ENCODE data around the gene HYOU1.
A peak's percentile ranks its signal among the peaks of the same experiment; 100 is the strongest.
"Not testable (repeated sequence)": the region's sequence is repeated elsewhere in the genome, so short reads cannot be mapped to it uniquely, and the experiment has no call there.

HYOU1 gene, protein sequence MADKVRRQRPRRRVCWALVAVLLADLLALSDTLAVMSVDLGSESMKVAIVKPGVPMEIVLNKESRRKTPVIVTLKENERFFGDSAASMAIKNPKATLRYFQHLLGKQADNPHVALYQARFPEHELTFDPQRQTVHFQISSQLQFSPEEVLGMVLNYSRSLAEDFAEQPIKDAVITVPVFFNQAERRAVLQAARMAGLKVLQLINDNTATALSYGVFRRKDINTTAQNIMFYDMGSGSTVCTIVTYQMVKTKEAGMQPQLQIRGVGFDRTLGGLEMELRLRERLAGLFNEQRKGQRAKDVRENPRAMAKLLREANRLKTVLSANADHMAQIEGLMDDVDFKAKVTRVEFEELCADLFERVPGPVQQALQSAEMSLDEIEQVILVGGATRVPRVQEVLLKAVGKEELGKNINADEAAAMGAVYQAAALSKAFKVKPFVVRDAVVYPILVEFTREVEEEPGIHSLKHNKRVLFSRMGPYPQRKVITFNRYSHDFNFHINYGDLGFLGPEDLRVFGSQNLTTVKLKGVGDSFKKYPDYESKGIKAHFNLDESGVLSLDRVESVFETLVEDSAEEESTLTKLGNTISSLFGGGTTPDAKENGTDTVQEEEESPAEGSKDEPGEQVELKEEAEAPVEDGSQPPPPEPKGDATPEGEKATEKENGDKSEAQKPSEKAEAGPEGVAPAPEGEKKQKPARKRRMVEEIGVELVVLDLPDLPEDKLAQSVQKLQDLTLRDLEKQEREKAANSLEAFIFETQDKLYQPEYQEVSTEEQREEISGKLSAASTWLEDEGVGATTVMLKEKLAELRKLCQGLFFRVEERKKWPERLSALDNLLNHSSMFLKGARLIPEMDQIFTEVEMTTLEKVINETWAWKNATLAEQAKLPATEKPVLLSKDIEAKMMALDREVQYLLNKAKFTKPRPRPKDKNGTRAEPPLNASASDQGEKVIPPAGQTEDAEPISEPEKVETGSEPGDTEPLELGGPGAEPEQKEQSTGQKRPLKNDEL

DNA sequence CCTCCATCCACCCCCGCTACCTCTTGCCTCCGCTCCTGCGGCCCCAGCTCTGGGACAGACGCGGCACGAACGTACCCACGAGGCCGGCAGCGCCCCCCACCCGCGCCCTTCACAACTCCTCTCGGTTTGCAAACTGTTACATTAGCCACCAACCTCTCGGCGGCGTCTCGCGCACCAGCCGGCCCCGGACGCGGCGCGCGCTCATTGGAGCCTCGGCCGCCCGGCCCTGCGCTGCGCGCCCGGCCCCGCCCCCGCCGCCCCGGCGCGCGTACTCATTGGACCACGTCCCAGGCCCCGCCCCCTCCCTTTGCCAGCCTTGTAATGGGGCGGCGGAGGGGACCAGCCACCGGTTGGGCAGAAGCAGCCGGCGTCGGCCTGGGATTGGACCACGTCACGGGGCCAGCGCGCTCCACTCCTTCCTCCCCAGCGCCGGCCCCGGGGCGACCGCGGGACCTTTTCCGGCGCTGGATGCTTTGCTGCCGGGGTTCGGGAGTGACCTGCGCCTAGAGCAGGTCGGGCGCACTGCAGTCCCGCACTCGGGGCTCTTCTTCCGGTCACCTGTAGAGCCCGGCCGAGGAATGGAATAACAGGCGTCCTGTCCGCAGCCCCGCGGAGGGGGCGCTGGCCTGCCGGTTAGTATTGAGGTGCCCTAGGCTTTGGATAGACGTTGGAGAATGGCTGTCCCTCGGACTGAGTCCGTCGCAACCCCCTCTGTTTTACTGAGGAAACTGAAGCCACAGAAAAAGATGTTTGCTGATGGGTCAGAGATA is at the start of gene HYOU1:
Gene HYOU1 (minus strand): TSS at position 206 of the 770 bp plus-strand sequence. CDS start 1,045 bp downstream, outside the sequence.
- DNase-seq: peak; percentile 99 to 100

DNA sequence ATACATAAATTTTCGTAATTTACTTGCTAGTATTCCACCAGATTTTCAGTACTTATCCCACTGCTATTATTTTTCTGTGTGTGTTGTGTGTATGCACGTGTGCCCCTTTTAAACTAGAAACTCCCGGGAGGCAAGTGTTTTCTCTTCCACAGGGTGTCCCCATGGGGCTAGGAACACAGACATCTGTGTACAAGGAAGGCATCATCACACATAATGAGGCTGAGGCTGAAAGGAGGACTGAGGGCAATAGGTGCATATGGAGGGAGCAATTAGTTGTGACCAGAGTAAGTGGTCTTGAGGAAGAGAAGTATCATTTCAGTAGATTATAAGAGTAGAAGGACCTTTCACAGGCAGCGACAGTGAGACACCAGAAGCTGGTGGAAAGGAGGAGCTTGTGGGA is 46.8 kb upstream of the HYOU1 start:
- no peak for DNase-seq

DNA sequence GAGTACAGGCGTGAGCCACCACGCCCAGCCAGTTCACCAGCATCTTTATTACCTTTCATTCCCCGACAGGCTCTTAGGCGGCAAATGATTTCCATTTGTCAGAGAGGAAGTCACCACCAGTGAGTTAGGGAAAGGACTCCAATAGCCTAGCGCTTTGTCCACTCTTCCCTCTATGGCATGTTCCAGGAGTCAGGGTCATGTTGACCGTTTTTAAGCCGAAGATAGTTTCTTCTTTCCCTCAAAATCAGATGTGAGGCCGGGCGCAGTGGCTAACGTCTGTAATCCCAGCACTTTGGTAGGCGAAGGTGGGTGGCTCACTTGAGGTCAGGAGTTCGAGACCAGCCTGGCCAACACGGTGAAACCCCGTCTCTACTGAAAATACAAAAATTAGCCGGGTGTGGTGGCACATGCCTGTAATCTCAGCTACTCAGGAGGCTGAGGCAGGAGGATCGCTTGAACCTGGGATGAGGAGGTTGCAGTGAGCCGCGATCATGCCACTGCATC is 46.2 kb upstream of the HYOU1 start:
- not testable (repeated sequence) for DNase-seq

DNA sequence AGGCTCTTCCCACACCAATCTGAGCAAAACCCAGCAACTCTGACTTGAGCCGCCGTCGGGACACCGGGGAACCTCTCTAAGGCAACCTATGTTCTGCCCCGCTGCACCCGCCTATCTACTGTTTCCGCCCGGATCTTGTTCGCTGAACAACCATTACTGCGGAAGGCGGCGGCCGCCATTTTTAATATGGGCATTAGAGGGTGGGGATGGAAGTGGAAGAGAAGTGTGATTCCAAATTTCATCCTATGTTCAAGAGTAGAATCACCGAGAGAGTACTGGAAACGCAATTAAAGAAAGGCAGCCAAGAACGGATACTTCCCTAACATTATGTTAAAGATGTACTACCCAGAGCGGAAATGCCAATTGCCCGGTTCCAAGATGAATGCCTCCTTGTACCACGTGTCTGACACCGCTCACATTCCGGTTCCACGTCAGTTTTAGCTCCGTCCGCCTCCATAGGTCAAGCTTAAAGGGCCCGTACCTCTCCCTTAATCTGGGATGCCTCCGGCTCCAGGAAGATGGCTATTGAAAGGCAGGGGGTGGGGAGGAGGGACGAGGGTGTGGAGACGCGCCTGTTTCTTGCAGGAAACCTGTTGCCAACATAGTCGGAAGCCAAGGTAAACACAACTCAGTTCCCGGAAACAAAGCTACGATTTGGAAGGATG is 44.9 kb upstream of the HYOU1 start, which contains the start of gene DPAGT1:
Gene DPAGT1 (minus strand): TSS at position 95 of the 665 bp plus-strand sequence. CDS start 198 bp downstream, outside the sequence.
- DNase-seq: peak; percentile 84 to 87

DNA sequence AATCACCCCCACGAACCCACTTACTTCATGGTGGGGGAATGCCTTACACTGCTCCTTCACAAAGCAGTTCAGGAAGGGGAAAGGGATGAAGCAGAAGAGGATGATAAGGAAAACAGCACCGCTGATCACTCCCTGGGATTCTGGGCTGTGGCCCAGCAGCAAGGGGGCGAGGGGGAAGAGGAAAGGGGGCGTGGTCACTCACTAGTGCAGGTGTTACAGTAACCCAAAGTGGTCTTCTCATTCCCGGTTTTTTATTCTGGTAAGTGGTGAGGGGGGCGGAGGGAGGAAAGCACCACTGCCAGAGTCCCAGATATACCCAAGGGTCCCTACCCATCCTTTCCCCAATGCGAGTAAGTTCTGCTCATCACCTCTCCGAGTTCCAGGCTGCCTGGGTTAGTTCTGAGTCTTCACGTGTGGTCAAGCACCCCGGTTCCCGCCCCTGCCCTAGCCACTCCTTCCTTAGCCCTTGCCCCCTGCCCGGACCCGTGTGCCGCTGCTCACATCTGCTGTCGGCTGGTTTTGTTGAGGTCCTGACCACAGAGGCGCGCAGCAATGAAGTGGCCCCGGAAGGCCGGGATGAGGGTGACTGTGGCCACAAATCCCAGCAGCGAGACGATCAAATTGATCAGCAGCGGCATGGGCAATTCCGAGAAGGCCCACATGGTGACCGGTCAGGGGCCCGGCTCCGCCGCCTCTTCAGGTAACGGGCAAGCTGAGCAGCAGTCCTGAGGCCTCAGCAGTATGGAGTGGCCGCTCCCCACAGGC is 44.2 kb upstream of the HYOU1 start:
- no peak for DNase-seq

DNA sequence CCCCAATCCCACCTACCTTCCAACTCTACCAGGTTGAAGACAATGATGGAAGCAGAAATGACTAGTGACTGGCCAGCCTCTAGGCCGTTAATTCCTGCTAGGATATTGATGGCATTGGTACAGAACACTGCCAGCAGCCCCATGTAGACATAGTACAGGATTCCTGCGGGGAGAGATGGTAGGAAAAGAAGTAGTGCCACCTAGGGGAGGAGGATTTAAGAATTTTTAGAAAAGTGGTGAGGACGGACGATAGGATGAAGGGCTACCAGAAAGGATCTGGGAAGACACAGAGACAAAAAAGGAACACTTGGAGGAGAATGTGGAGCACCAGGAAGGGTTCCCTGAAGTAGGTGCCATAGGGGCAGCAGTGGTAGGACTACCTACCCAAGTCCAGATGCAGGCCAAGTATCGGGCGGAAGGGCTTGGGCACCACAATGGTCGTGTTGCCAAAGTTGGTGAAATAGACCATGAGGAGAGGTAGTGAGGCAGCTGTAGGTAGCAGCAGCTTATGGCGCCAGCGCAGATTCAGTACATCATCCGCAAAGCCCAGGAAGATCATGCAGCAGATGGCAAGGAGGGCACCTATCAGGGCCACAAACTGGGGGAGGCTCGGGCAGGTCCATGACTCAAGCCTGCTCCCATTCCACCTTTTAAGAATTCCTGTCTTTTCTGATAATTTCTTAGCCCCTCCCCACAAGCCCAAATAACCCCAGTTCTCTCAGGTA is 43.4 kb upstream of the HYOU1 start:
- no peak for DNase-seq

DNA sequence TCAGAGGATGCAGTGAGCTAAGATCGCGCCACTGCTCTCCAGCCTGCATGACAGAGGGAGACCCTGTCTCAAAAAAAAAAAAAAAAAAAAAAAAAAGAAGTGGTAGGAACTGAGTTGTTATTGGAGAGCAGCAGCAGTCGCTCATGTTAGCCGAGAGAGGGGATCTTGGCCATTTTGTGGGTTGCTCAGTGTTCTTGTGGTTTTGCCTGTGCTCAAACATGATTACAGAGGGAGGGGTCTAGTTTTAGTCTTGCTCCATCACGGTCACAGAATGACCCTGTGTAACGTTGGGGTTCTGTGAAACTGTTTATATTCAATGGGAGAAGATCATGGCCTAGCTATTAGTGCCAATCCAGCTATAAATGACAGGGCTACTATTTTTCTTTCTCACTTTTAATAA is 42.7 kb upstream of the HYOU1 start:
- DNase-seq: no peak

DNA sequence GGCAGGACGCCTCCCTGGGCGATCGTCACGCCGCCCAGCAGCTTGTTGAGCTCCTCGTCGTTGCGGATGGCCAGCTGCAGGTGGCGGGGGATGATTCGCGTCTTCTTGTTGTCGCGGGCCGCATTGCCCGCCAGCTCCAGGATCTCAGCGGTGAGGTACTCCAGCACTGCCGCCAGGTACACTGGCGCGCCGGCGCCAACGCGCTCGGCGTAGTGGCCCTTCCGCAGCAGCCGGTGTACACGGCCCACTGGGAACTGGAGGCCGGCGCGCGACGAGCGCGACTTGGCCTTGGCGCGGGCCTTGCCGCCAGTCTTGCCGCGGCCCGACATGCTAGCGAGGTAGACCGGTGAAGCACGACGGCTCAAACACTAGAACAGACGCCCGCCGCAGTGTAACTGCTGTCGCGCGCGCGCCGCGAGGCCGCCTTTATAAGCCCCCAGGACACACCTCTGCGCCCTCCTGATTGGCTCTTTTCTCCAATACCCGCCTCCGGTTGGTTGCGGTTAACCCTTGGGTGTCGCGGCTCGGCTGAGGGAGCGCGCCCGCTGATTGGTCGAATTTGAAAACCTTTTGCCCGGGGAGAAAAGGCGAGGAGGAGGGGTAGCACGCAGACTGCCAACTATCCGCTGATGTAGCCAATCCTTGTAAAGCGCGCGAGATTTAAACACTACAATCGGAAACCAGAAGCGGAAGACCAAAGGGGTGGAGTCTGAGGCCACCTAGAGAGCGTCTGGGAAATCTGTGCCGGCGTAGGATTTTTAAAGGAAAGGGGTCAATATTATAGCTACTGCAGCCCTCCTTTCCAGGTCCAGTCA is 38.3 kb upstream of the HYOU1 start:
- DNase-seq: peak; percentile 99

DNA sequence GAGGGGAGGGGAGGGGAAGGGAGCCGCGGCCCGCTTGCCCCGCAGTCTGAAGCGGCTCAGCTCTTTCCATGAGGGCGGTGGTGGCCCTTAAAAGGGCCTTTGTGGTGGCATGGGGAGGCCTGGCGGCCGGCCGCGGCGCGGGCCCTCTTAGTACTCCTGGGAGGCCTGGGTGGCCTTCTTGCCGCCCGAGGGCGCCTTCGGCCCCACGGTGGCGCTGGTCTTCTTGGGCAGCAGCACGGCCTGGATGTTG is 37.7 kb upstream of the HYOU1 start:
- DNase-seq: peak in 1 of 2 donors; percentile 46

DNA sequence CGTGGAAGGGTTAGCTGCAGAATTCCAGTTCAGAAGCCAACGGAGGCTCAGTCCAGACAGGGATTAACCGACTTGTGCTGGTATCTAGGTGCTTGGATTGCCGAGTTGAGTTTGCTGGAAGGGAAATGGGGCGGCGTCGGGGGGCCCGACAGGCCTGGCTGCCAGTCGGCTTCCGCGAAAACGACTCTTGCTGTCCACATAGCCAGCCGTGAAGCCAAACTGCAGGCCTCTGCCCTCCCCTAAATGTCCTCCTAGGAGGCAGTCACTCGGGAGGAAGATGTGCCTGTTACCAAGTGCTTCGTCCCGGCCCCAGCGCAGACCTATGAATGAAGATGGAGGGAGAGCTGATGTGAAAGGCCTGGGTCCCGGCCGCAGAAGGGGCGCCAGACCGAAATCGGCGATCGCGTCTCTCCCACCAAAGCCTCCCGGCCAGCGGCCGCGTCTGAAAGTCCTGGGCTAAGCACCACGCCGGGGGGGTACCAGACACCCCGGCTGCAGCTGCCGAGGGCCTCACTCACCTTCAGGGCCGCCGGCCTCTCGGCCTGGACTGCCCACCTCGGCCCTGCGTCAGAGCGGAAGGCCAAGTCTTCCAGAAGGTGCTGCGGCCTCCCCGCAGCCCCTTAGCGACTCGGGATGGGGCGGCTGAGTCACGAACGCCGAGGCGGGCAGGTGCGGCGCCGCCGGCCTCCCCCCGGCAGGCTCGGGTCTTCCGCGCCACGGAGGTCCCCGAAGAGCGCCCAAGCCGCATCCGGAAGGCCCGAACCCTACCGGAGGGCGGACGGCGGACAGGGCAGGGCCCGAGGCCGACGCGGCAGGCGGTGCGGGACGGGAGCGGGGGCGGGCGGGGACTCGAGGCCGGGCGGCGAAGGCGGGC is 37.2 kb upstream of the HYOU1 start:
- peak; percentile 45 to 58 for DNase-seq

DNA sequence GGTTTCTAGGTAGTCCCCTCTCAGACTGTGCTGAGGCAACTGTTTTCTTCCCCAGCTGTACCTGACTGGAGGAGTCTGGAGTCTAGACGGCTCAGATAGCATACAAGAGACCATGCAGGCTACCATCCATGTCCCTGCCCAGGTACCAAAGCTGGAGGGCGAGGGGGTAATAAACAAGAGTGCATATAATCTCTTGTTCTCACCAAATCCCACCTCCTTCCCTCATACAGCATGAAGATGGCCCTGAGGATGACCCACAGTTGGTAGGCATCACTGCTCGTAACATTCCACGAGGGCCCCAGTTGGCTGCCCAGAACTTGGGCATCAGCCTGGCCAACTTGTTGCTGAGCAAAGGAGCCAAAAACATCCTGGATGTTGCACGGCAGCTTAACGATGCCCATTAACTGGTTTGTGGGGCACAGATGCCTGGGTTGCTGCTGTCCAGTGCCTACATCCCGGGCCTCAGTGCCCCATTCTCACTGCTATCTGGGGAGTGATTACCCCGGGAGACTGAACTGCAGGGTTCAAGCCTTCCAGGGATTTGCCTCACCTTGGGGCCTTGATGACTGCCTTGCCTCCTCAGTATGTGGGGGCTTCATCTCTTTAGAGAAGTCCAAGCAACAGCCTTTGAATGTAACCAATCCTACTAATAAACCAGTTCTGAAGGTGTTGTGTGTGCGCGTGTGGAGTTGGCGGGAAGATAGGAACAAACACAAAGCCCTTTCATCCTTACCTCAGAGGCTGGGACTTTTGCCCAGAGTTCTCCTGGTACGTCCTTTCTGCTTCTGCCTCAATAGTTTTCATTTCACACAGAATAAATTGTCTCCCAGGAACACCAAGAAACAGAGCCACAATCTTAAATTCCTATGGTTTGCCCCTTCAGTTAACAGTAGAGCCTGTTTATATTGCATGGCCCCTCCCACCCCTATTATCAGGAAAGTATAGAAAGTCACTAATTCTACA is 36.2 kb upstream of the HYOU1 start:
- DNase-seq: no peak

DNA sequence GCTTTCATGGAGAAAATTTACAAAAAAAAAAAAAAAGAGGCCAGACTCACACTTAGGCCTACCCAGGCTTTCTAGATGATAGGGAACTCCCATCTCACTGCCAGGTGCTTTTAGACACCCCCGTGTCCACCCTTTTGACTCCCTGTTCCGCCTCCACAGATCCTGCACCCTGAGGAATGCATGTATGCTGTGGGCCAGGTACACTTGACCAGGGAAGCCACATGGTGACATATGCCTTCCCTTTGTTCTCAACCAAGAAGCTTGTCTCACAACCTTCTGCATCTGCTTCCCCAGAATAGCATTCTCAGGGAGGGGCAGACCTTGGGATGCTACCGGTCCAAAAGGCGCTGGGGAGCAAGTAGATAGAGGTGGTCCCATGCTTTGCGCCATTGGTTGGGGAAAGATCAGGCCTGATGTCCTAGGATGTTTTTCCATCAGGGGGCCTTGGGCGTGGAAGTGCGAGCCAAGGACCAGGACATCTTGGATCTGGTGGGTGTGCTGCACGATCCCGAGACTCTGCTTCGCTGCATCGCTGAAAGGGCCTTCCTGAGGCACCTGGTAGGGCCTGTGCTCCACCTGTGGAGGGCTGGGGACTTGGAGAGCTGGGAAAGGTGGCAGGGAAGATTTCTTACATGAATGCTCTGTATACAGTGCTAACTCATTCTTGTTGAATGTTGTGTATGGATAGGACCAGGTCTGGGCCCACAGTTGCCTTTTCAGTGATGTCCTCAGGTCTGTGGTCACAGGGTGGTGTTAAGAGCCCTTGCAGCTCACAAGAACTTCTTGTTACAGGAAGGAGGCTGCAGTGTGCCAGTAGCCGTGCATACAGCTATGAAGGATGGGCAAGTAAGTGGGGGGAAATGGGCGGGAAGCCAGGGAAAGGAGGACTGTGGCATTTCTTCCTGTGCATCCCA is 35.2 kb upstream of the HYOU1 start:
- no peak for DNase-seq

DNA sequence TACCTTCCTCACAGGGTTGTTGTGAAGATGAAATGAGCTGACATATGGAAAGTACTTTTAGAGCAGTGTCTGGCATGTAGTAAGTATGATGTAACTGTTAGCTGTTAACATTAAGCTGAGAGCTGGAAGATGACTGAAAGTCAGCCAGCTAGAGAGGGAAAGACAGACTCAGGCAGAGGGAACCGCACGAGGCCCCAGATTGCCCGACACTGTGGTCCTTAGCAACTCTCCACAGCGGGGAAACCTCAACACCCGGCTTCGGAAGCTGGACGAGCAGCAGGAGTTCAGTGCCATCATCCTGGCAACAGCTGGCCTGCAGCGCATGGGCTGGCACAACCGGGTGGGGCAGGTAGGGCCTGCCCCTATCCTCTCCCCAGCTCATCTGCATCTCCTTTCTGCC is 34.2 kb upstream of the HYOU1 start:
- no peak for DNase-seq

DNA sequence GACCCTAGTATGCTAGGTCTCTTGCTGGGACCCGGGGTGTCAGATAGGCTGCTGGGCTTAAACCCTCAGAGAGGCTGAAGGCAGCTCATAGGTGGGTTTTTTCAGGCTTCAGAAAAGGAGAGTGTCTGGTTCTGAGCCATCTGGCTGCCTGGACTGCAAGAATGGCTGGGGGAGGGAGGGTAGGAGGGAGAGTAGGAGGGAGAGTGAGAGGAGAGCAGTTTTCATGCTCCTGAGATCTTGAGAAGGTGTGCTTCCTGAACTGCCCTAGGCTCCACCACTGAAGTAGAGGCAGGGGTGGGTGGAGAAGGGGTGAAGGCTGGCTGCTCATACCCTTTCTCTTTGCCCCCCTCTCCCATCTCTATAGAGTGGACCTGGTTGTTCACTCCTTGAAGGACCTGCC is 32.3 kb upstream of the HYOU1 start:
- no peak for DNase-seq

DNA sequence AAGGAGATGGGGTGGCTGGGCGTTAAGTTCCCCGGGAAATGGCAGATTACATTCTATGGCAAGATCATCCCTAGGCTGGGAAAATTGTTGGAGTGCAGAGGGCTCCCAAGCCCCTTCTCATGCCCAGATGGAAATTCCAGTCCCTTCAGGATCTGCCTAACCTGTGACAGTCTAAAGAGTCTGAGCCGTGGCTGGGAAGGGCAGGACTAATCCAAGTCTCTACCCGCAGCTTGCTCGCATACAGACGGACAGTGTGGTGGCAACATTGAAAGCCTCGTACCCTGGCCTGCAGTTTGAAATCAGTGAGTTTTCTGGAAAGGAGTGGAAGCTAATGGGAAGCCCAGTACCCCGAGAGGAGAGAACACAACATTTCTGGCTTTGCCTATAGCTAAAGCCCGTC is 31.4 kb upstream of the HYOU1 start:
- no peak for DNase-seq

DNA sequence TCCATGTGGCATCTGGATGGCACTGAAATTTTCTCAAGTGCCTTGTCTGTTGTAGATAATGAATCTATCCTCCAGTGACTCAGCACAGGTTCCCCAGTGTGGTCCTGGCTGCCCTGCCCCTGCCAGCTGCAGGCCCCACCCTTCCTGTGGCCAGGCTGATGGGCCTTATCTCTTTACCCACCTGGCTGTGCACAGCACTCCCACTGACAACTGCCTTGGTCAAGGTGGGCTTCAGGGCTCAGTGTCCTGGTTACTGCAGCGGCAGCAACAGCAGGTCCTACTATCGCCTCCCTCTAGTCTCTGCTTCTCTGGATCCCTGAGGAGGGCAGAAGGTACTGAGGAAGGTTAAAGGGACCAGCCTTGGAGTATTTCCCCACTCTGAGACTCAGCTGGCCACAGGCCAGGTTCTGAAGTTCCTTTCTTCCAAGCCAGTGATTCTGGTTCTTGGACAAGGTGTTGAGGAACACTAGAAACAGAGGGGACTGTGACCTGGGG is 30.8 kb upstream of the HYOU1 start:
- DNase-seq: no peak

All from activated CD4-positive, alpha-beta T cell treated with anti-CD3 and anti-CD28 coated beads for 4 hours (primary cell).